Ovary (tissue), 9 donors: ENCODE results near the gene KSR1. TPM values are rescaled to one million over a fixed set of nuclear protein-coding genes. Genes with fewer than 3 reads are reported as not detected.

Source experiments
- DNase-seq, 5 donors: peaks; one replicate each; pipeline ENCODE4 v3.0.0-alpha.2; 2019 to 2020
- H3K27ac ChIP-seq, 2 donors: fragments of 200-600 bp; one replicate each; pipeline versions ENCODE4 v1.5.1 to v1.8.0; 2019 to 2022
- H3K27me3 ChIP-seq: fragments of 200-600 bp; one replicate; pipeline ENCODE4 v1.8.0; 2022
- H3K36me3 ChIP-seq: fragments of 200-600 bp; sonication (generic); one replicate; pipeline ENCODE4 v1.5.1; 2019
- H3K4me1 ChIP-seq: one replicate; pipeline ENCODE4 v1.8.1; 2013; ENCODE audit warnings: mild to moderate bottlenecking, moderate library complexity; ENCODE audit not compliant: insufficient read depth
- H3K4me3 ChIP-seq: fragments of 200-600 bp; sonication (generic); one replicate; pipeline ENCODE4 v1.5.1; 2017
- H3K9me3 ChIP-seq, 2 donors: fragments of 200-600 bp in 1 of 2; sonication (generic) in 1 of 2; one replicate each; pipeline versions ENCODE4 v1.5.1 to v1.8.1; 2013 to 2019; ENCODE audit warnings: mild to moderate bottlenecking in 1 of 2, moderate library complexity in 1 of 2
- CTCF ChIP-seq, 3 donors: fragments of 450-650 bp in 2 of 3; fragments of 200-600 bp in 1 of 3; IDR thresholded peaks; one replicate each; pipeline versions ENCODE4 v1.5.1 to v1.8.0; 2016 to 2022; ENCODE audit warnings: antibody characterized with exemption in 3 of 3, mild to moderate bottlenecking in 1 of 3
- EP300 ChIP-seq: sonication (generic); formaldehyde crosslinking; IDR thresholded peaks from one replicate; pipeline ENCODE4 v1.6.1; 2017; ENCODE audit warnings: antibody characterized with exemption
- POLR2A ChIP-seq: fragments of 450-650 bp; IDR thresholded peaks from one replicate; pipeline ENCODE4 v1.6.1; 2017; ENCODE audit warnings: antibody characterized with exemption, mild to moderate bottlenecking, moderate library complexity
- WGBS, 3 donors: extraction: QIAGEN DNeasy Blood & Tissue Kit in 1 of 3; methylation state at CpG; one replicate each; pipeline versions ENCODE4 v1.1.5 to v1.1.7; 2013 to 2017; 5-methylcytosine and 5-hydroxymethylcytosine counted together
- intact Hi-C, 4 donors: fragments of 100-400 bp; cut with DNase I; formaldehyde crosslinking; loops; one replicate each; pipeline versions ENCODE4 v1.11.0 to v1.15.1; 2022 to 2023
- polyA plus RNA-seq, 2 donors: library from polyadenylated mRNA; stranded (reverse); fragments of 200-250 nt in 1 of 2; fragments of 350-450 nt in 1 of 2; fragmentation: Illumina TruSeq in 1 of 2; extraction: RNeasy Lipid Tissue Mini Kit (QIAGEN cat#74804) in 1 of 2; gene quantifications; one replicate each; pipeline ENCODE4 v1.2.3, GENCODE V29; 2013 to 2014
- total RNA-seq, 7 donors: library from RNA; depleted of rRNA in 2 of 7; stranded (reverse); fragments of >200 nt in 2 of 7; fragmentation: NEBNext Ultra II Directional in 3 of 7; extraction: Animal tissue kit (Norgen Biotek cat#: 25700) in 3 of 7; gene quantifications; one replicate each; pipeline versions ENCODE4 v1.1.0 to v1.2.4, GENCODE V29; 2016 to 2023
- donor health status: DM: no; HTN: no; CAD: no; lungs with moderate emphysema.
- donor health status: DM: no; HTN: no; CAD: no.
- donor health status: Bipolar disorder and iron deficiency.
- donor health status: DM: yes; HTN: yes; CAD: no.
- donor health status: DM: no; HTN: no; CAD: no.
- donor health status: DM: yes; HTN: yes; CAD: no.

The KSR1 gene
- total and polyA plus RNA-seq, 9 donors = 27.7 to 84.8 (median 39.5) TPM

GRCh38 chr17:27477050-27477888, 21.0 kb downstream of the KSR1 start:
- WGBS, 3 donors = 74 to 76% (median 75%) methylated on average over 9 of the region's 9 CpGs
- no peaks in the 10 kb centered on the region for H3K36me3 ChIP-seq
- DNase-seq = no peak
- no peak overlapping the region for H3K27ac ChIP-seq
- no peaks in the 10 kb centered on the region for H3K9me3 ChIP-seq
- H3K27me3 ChIP-seq = no peaks in the 10 kb centered on the region
- H3K4me1 ChIP-seq = peaks cover 2% of the 10 kb centered on the region
- TF ChIP-seq POLR2A (no peak), EP300 (no peak), CTCF (IDR thresholded peaks at IDR 0.05) (no peak)
- intact Hi-C loops = no loop called here
- no peak overlapping the region for H3K4me3 ChIP-seq

GRCh38 chr17:27477971-27478684, 21.9 kb downstream of the KSR1 start:
- H3K36me3 ChIP-seq = no peaks in the 10 kb centered on the region
- H3K27ac ChIP-seq = no peak overlapping the region
- intact Hi-C loops = no loop called here
- DNase-seq = no peak
- no peaks in the 10 kb centered on the region for H3K9me3 ChIP-seq
- H3K27me3 ChIP-seq = no peaks in the 10 kb centered on the region
- H3K4me3 ChIP-seq = no peak overlapping the region
- WGBS, 3 donors = 92 to 93% (median 92%) methylated on average over 9 of the region's 9 CpGs
- peaks cover 2% of the 10 kb centered on the region for H3K4me1 ChIP-seq
- TF ChIP-seq CTCF (IDR thresholded peaks at IDR 0.05) (no peak), POLR2A (no peak), EP300 (no peak)

- Histone ChIP-seq H3K27me3 (no peaks in the 10 kb centered on the region), H3K36me3 (no peaks in the 10 kb centered on the region), H3K27ac (no peak overlapping the region), H3K4me3 (no peak overlapping the region), H3K9me3 (no peaks in the 10 kb centered on the region), H3K4me1 (peaks cover 4% of the 10 kb centered on the region)
- 95 to 97% (median 95%) methylated on average over 10 of the region's 10 CpGs for WGBS, 3 donors
- DNase-seq = no peak
- intact Hi-C loops = no loop called here
- TF ChIP-seq EP300 (no peak), CTCF (IDR thresholded peaks at IDR 0.05) (no peak), POLR2A (no peak)
These were observed 22.8 kb downstream of the KSR1 start for GRCh38 chr17:27478901-27479538.

GRCh38 chr17:27479838-27480237, 23.6 kb downstream of the KSR1 start:
- H3K4me1 ChIP-seq = peaks cover 4% of the 10 kb centered on the region
- TF ChIP-seq POLR2A = no peak
- no peak for TF ChIP-seq CTCF (IDR thresholded peaks at IDR 0.05)
- TF ChIP-seq EP300 = no peak
- WGBS, 3 donors = 92 to 98% (median 95%) methylated on average over 3 of the region's 3 CpGs
- no peak for DNase-seq
- H3K36me3 ChIP-seq = no peaks in the 10 kb centered on the region
- intact Hi-C loops = no loop called here
- no peak overlapping the region for H3K27ac ChIP-seq
- no peak overlapping the region for H3K4me3 ChIP-seq
- no peaks in the 10 kb centered on the region for H3K9me3 ChIP-seq
- H3K27me3 ChIP-seq = no peaks in the 10 kb centered on the region
